GM21367 (cell line): ENCODE data around the gene ZNF784.

Source experiments
- ATAC-seq: cut with Tn5 transposase; IDR thresholded peaks from one replicate; pipeline ENCODE4 v1.9.1; 2021; ENCODE audit not compliant: unreplicated experiment

Gene ZNF784

DNA sequence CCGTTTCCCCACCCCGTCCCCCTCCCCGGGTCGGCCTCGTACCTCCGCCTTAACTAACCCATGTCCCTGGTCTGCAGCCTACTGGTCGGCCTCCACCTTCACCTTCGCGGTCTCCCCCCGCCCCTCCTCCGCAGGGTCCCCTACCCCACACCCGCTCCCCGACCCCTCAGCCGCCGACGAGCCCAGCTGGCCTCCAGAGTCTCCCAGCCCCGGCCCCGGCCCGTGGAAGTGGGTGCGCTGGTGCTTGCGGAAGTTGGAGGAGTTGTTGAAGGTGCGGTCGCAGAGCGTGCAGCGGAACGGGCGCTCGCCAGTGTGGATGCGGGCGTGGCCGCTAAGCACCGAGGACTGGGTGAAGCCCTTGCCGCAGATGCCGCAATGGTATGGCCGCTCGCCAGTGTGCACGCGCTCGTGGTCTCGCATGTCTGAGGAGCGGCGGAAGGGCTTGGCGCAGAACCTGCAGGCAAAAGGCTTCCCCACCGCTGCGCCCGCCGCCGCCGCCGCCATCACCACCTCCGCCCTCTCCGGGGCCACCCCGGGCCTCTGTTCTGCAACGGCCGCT is 2.6 kb downstream of the ZNF784 start:
- no peak for ATAC-seq

DNA sequence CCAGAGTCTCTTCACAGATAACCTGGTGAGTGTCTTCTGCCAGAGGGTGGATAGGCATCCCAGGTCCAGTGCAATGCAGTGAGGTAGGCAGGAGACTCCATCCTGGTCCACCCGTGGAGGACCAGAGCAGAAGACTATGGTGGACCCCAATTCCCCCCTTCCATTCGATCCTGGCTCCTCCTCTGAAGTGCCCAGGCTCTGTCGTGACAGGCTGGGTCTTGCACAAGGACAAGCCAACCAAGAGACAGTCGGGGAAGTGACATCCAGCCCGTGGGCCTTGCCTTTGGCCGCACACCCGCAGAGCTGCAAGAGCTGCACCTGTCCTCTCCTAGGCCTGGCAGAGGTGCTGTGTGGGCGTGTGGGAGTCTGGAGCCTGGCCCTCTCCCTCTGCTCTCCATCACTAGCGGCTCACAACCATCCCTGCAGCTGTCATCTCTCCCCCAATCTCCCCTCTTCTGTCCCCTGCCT is 3.1 kb downstream of the ZNF784 start:
- no peak for ATAC-seq

DNA sequence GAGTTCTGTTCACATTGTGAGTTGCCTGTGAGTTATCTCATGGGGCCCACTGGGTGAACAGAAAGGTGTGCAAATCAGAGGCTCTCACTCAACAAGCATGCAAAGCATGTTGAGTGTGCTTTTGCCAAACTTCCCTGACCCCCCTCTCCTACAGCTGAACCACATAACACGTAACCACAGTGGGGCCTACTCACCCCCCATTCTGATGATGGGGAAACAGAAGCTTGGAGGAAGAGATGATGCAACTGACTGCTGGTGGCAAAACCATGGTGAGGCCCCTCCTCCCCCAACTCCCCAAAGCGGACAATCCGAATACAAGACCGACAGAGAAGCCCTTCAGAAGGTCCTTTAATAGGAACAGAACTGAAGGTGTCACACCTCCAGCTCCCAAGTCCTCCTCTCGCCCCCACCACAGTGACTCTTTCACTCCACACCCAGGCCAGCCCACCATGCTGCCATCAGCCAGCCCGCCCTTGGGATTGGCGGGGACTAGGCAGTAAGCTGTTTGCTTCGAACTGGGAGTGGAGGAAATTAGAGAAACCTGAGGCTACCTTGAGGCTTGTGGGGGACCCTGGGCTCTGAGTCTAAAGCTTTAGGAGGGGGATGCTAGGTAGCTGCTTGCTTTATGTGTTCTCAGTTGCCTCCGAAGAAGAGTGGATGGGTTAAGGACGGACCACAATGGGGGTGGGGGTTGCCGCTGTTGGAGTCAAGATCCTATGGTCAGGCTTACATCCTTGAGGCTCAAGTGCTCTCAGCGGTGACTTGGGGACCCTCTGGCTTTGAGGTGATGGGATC is 3.8 kb downstream of the ZNF784 start:
- no peak for ATAC-seq

DNA sequence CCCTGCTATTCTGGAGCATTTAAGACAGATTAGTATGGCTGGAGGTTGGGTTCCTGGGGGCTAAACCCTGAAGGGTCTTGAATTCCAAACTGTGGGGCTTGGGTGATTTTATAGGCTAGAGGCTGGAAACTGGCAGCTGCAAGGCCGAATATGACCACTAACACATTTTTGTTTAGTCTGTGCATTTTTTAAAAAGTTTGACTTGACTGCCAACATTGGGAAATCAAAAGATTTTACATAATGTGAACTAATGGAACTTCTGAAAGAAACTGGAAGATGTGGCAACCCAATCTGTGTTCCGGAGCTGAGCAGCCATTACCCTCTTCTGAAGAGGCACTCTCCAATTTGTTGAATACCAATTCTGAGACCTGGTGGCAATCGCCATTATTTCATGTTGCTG is 5.1 kb downstream of the ZNF784 start:
- no peak for ATAC-seq

DNA sequence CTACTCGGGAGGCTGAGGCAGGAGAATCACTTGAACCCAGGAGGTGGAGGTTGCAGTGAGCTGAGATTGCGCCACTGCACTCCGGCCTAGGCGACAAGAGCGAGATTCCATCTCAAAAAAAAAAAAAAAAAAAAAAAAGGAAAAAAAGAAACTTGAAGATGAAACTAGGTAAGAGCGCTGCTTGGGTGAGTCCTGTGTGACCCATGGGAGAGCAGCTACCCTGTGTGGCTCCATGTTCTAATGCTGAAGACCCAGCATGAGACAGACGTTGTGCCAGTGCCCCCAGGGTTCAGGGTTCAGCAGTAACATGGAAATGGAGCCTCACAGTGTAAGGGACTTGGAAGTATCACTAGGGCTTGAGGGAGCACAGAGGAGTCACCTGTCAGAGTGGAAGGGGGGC is 5.9 kb downstream of the ZNF784 start:
- no peak for ATAC-seq

DNA sequence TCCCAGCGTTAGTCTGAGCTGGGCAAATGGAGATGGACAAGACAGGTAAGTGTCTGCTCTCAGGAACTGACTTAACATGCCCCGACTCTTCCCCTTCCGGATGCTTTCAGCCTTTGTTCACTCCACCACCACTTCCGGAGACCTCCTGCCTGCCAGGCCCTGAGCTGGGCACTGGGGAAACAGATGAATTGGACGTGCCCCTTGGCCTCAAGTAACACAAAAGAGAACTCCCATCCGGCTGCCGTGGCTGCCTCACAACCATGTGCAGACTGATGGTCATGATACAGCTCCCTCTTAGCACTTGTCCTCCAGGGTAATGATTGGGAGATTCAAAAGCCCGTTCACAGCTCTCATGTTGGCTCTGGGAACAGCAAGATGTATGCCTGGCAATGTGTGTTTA is 6.9 kb downstream of the ZNF784 start:
- no peak for ATAC-seq

DNA sequence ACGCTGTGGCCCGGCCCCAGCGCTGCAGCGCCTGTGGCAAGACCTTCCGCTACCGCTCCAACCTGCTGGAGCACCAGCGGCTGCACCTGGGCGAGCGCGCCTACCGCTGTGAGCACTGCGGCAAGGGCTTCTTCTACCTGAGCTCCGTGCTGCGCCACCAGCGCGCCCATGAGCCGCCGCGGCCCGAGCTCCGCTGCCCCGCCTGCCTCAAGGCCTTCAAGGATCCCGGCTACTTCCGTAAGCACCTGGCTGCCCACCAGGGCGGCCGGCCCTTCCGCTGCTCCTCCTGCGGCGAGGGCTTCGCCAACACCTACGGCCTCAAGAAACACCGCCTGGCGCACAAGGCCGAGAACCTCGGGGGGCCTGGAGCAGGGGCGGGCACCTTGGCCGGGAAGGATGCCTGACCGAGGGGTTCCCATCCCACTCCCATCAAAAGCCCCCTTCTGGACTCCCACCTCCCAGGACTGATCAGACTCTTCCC is 7.9 kb downstream of the ZNF784 start:
- ATAC-seq, result no peak

DNA sequence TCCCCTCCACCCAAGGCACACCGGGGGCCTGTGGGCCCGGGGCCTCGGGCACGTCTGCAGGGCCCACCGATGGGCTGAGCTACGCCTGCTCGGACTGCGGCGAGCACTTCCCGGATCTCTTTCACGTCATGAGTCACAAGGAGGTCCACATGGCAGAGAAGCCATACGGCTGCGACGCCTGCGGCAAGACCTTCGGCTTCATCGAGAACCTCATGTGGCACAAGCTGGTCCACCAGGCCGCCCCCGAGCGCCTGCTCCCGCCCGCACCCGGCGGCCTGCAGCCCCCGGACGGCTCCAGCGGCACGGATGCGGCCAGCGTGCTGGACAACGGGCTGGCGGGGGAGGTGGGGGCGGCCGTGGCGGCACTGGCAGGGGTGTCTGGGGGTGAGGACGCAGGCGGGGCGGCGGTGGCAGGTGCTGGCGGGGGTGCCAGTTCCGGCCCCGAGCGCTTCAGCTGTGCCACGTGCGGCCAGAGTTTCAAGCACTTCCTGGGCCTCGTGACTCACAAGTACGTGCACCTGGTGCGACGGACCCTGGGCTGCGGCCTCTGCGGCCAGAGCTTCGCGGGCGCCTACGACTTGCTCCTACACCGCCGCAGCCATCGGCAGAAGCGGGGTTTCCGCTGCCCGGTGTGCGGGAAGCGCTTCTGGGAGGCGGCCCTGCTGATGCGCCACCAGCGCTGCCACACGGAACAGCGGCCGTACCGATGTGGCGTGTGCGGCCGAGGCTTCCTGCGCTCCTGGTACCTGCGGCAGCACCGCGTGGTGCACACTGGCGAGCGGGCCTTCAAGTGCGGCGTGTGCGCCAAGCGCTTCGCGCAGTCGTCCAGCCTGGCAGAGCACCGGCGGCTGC is 8.6 kb downstream of the ZNF784 start:
- no peak for ATAC-seq

DNA sequence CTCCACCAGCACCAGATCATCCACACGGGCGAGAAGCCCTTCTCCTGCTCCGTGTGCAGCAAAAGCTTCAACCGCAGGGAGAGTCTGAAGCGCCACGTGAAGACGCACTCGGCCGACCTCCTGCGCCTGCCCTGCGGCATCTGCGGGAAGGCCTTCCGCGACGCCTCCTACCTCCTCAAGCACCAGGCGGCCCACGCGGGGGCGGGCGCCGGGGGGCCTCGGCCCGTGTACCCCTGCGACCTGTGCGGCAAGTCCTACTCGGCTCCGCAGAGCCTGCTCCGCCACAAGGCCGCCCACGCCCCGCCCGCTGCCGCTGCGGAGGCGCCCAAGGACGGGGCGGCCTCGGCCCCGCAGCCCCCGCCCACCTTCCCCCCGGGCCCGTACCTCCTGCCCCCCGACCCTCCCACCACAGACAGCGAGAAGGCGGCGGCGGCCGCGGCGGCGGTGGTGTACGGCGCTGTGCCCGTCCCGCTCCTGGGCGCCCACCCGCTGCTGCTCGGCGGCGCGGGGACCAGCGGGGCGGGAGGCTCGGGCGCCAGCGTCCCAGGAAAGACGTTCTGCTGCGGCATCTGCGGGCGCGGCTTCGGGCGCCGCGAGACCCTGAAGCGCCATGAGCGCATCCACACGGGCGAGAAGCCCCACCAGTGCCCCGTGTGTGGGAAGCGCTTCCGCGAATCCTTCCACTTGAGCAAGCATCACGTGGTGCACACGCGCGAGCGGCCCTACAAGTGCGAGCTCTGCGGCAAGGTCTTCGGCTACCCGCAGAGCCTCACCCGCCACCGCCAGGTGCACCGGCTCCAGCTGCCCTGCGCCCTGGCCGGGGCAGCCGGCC is 9.4 kb downstream of the ZNF784 start:
- no peak for ATAC-seq

DNA sequence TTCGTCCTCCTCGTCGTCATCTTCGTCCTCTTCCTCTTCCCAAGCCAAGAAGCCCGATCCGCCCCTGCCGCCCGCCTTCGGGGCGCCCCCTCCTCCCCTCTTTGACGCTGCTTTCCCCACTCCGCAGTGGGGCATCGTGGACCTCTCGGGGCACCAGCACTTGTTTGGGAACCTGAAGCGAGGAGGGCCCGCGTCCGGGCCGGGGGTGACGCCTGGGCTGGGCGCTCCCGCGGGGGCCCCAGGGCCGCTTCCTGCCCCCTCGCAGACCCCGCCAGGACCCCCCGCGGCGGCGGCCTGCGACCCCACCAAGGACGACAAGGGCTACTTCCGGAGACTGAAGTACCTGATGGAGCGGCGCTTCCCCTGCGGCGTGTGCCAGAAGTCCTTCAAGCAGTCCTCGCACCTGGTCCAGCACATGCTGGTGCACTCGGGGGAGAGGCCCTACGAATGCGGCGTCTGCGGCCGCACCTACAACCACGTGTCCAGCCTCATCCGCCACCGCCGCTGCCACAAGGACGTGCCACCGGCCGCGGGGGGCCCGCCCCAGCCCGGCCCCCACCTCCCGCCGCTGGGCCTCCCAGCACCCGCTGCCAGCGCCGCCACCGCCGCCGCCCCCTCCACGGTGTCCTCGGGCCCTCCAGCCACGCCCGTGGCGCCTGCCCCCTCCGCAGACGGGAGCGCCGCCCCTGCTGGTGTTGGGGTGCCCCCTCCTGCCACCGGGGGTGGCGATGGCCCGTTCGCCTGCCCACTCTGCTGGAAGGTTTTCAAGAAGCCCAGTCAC is 10.2 kb downstream of the ZNF784 start:
- no peak for ATAC-seq

DNA sequence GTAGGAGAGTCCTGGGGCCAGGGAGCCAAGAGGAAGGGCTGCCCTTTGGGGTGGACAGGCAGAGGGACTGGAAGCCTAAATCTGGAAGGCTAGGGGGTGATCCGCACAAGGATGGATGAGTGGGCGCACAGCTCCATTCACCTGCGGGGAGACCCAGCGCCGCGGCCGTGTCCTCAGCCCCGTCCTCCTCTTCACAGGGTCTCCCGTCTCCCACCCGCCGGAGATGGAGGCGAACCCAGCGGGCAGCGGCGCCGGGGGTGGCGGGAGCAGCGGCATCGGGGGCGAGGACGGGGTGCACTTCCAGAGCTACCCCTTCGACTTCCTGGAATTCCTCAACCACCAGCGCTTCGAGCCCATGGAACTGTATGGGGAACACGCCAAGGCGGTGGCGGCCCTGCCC is 11.0 kb downstream of the ZNF784 start:
- ATAC-seq, result no peak

DNA sequence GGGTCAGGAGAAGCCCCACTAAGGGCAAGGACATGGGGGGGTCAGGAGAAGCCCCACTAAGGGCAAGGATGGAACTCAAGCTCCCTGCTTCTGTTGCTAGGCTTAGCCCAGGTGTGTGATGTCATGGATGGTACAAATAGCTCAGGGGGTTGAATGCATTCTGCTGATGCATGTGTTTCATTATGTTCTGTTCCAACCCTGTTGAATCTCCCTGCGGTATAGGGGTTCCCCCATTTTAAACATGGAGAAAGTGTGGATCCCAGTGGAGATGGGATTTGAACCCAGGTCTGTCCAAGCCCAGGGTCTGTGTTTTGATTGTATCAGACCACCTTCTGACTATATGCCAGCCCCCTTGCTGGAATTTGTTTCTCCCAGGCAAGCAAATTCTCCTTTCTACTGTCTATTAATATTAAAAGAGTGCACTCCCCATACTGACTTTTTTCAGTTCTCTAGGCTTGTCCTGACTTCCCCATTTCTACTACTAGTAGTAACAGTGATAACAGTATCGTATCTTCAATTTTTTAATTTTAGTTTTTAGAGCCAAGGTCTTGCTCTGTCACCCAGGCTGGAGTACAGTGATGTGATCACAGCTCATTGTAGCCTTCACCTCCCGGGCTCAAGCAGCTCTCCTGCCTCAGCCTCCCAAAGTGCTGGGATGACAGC is 12.3 kb downstream of the ZNF784 start:
- ATAC-seq, result no peak

DNA sequence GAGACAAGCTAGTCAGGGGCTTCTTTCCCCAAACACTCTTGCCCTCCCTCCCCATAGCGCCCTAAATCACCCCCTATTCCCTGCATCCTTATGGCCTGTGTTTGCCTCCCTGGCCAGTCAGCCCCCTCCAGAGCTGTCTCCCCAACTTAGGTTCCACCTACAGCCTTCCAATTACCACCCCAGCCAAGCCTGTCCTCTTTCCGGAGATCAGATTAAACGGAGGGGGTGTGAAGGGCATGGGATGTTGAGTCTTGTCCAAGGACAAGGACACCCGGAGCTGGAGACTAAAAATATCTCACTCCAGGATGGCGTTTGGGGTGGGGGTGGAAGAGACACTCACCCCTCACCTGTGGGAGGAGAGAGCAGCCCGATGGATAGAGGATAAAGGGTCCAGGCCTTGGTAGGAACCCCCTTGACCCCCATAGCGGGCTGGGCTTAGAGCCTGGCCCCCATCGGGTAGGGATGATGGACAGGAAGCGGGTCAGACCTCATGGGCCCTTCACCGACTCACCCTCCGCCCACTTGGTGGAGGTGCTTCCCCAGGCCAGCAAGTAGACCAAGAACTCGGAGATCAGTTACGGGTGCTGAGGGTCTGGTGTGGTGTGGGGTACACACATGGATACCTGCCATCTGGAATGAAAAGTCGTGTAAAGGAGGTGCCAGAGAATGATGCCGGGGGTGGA is 12.9 kb downstream of the ZNF784 start:
- no peak for ATAC-seq

DNA sequence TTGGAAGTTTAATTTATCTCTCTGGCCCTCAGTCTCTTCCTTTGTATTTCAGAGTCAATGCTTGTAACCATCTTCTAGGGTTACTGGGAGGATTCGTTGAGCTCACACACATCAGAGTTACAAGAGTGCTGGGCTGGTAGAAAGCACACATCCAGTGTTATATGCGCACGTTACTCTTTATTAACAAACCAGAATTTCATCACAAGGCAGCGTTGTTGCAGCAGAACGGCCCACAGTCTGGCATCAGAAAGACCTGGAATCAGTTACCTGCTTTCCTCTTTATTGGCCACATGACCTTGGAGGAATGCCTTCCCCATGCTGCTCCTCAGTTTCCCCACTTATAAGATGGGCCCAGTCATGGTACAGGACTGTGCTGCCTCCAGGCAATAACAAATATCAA is 15.0 kb downstream of the ZNF784 start:
- no peak for ATAC-seq

DNA sequence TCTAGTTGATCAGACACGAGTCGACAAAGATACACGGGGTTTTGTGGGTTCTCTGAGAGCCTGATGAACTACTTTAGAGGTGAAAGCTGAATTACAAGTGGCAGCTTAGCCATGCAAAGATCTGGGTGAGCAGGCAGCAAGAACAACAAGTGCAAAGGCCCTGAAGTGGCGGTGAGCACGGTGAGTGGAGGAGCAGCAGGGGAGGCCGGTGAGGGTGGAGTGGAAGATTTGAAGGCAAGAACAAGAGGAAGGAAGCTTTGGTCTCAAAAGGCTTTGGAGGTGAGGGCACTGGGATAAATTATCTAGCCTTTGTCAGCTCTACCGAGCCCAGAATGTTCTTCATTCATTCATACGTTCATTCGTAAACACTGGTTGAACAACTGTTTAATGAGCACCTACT is 17.5 kb downstream of the ZNF784 start:
- no peak for ATAC-seq

DNA sequence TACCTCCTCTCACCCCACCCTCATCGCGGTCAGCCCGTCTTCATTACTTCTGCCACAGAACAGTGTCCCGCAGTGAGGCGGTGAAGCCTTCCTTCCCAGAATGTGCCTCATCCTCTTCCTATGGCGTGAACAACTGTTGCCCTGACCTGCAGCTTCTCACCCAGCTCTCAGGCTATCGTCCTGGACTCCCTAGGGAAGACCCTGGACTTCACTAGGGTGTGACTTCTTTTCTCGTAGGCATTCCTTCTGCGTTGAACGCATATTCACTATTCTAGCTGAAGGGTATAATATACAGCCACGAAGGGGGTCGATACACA is 17.9 kb downstream of the ZNF784 start:
- ATAC-seq, result no peak

DNA sequence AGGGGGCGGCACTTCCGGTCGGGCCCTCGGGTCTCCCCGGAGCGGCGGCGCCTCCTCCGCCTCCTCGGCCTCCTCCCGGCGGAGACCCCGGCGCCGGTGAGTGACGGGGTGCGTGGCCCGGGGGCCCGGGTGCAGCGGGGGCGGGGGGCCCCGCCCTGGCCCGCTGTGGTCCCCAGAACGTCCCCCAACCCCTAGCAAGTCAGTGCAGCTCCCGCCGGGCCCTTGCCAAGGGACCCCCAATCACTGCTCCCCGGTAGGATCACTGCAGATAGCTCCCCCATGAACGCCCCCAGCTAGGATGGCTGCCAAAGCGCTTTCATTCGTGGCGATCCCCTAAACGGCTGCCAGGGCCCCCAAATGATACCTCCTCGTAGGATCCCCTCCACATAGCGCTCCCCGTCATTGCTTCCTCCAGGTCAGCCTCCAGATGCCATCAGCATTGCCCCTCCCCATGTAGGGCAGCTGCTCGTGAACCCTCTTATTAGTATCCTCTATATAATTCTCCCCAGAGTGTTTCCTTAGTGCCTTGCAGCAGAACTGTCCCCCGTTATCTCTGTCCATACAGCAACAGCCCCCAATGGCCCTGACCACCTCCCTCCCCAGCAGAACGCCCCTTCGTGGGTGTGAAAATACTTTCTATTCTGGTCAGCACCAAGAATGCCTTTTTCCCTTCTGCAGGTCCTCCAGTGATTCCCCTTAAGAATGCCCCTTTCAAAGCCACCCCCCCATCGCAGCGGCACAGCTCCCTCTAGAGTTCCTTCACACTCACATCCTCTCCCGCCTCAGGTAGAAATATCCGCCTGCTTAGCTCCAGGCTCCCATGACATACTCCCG is 18.5 kb downstream of the ZNF784 start, which contains the start of gene ZNF865:
TSS of gene ZNF865 (plus strand) at position 11 of the 834 bp plus-strand sequence. CDS start 7,972 bp downstream, outside the sequence.
- ATAC-seq, result no peak

DNA sequence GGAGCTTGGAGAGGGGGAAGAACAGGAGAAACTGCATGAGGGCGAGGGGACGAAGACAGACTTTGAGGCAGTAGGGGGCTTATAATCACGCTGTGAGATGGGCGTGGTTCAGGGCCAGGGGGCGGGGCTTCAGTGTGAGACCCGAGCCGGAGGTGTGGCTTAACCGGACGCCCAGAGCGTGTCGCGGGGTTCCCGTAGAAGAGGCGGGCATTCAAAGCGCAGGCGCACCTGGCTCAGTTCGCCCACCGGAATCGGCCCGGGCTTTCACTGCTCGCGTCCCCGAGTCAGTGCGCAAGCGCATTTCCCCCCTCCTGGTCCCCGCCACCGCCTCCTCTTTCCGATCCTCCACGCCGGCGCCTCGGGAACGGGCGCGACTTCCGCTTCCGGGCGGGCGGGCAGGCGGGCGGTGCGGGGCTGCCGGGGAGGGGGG is 19.1 kb downstream of the ZNF784 start:
- ATAC-seq, result peak; percentile 44
